CD8-positive, alpha-beta memory T cell (primary cell): Measurements from ENCODE around the gene UNK. TPM values are rescaled to one million over a fixed set of nuclear protein-coding genes. Genes with fewer than 3 reads are reported as not detected.
"Not testable (repeated sequence)": the region's sequence is repeated elsewhere in the genome, so short reads cannot be mapped to it uniquely, and the experiment has no call there.

Experiments used
- CTCF ChIA-PET: fragments of 350-600 bp; sonication (Branson Sonifier 250); formaldehyde crosslinking; loops from one replicate; lab custom pipeline; 2021; ENCODE audit warnings: antibody characterized with exemption; lab: Charles Lee
- POLR2A ChIA-PET: fragments of 350-600 bp; sonication (Branson Sonifier 250); formaldehyde crosslinking; loops from one replicate; lab custom pipeline; 2021; ENCODE audit warnings: antibody characterized with exemption; lab: Charles Lee
- DNase-seq, 5 donors: peaks; one replicate each; pipeline versions ENCODE4 v3.0.0 to v3.0.0-alpha.2; 2020 to 2022; ENCODE audit warnings: mixed read lengths in 1 of 5
- H3K27ac ChIP-seq: one replicate; pipeline ENCODE4 v1.7.0; 2013; ENCODE audit warnings: low read depth, mild to moderate bottlenecking, low read length, moderate library complexity
- H3K27me3 ChIP-seq: 2 replicates; pipeline ENCODE4 v1.7.0; 2013; ENCODE audit warnings: low read length, mild to moderate bottlenecking; ENCODE audit not compliant: insufficient read depth, poor library complexity, severe bottlenecking
- H3K36me3 ChIP-seq: 2 replicates; pipeline ENCODE4 v1.7.0; 2013; ENCODE audit warnings: mild to moderate bottlenecking, low read length, moderate library complexity; ENCODE audit not compliant: insufficient read depth
- H3K4me1 ChIP-seq: 2 replicates; pipeline ENCODE4 v1.7.0; 2013; ENCODE audit warnings: mild to moderate bottlenecking, low read length, moderate library complexity; ENCODE audit not compliant: insufficient read depth
- H3K4me3 ChIP-seq: 2 replicates; pipeline ENCODE4 v1.7.0; 2013; ENCODE audit warnings: mild to moderate bottlenecking, low read length
- H3K9me3 ChIP-seq: 2 replicates; pipeline ENCODE4 v1.7.0; 2013; ENCODE audit warnings: mild to moderate bottlenecking, low read length
- H3K27ac Mint-ChIP-seq, 8 donors: one replicate each; pipeline ENCODE4 v1.8.0; 2020 to 2021; ENCODE audit warnings: mixed read lengths in 8 of 8, mild to moderate bottlenecking in 6 of 8, inconsistent platforms in 3 of 8, moderate library complexity in 3 of 8
- H3K27me3 Mint-ChIP-seq, 2 donors: one replicate each; pipeline ENCODE4 v1.8.0; 2020 to 2021; ENCODE audit warnings: mixed read lengths in 2 of 2, mild to moderate bottlenecking in 1 of 2, moderate library complexity in 1 of 2
- H3K36me3 Mint-ChIP-seq, 3 donors: one replicate each; pipeline ENCODE4 v1.8.0; 2020 to 2021; ENCODE audit warnings: mixed read lengths in 3 of 3, inconsistent platforms in 1 of 3, mild to moderate bottlenecking in 1 of 3
- H3K4me1 Mint-ChIP-seq, 3 donors: one replicate each; pipeline ENCODE4 v1.8.0; 2020 to 2021; ENCODE audit warnings: mixed read lengths in 3 of 3, inconsistent platforms in 1 of 3, mild to moderate bottlenecking in 1 of 3
- H3K4me3 Mint-ChIP-seq, 7 donors: one replicate each; pipeline ENCODE4 v1.8.0; 2020 to 2021; ENCODE audit warnings: mixed read lengths in 7 of 7, mild to moderate bottlenecking in 6 of 7, moderate library complexity in 4 of 7, inconsistent platforms in 2 of 7
- H3K9me3 Mint-ChIP-seq, 5 donors: one replicate each; pipeline ENCODE4 v1.8.0; 2020 to 2022; ENCODE audit warnings: mixed read lengths in 5 of 5, mild to moderate bottlenecking in 3 of 5, moderate library complexity in 2 of 5, inconsistent platforms in 1 of 5
- polyA plus RNA-seq: library from polyadenylated mRNA; unstranded; fragments of 300-500 nt; fragmentation: Illumina TruSeq; gene quantifications from one replicate; pipeline ENCODE4 v1.2.3, GENCODE V29; 2021
- total RNA-seq, 2 experiments: library from RNA; stranded (reverse); gene quantifications; one replicate each; pipeline ENCODE4 v1.2.3, GENCODE V29; 2021

Gene UNK
- total and polyA plus RNA-seq, 3 experiments from 2014 or later = 24.4 to 32.8 (median 29.3) TPM

GRCh38 chr17:75850928-75851692, 66.5 kb downstream of the UNK start:
- ChIA-PET POLR2A (interaction anchor here (0.6 to 0.7 kb wide), 3 partner anchors 64 to 153 kb away, joined by 3 to 4 read pairs (median 3); no protein-coding TSS in a partner anchor), CTCF (interaction anchor here (1.2 kb wide), 1 partner anchor 26 kb away, joined by 3 read pairs; no protein-coding TSS in a partner anchor)
- Histone ChIP-seq H3K4me1 (peaks cover 24% of the 10 kb centered on the region), H3K4me3 (no peak overlapping the region), H3K27ac (no peak overlapping the region), H3K36me3 (peaks cover 37% of the 10 kb centered on the region), H3K27me3 (no peaks in the 10 kb centered on the region), H3K9me3 (no peaks in the 10 kb centered on the region)
- Mint-ChIP-seq H3K27ac (peak overlapping the region in 4 of 8 donors; percentile 12 to 91 (median 30)), H3K27me3 (no peaks in the 10 kb centered on the region), H3K4me1 (peaks cover 17 to 28% (median 22%) of the 10 kb centered on the region in 3 donors), H3K36me3 (peaks cover 3 to 67% (median 9%) of the 10 kb centered on the region in 3 donors), H3K9me3 (no peaks in the 10 kb centered on the region), H3K4me3 (peak overlapping the region in 1 of 7 donors; percentile 53)
- no peak for DNase-seq

GRCh38 chr17:75851693-75851991, 67.0 kb downstream of the UNK start:
- Mint-ChIP-seq H3K4me3 (peak overlapping the region in 1 of 7 donors; percentile 53), H3K36me3 (peaks cover 6 to 62% (median 9%) of the 10 kb centered on the region in 3 donors), H3K27ac (peak overlapping the region in 4 of 8 donors; percentile 11 to 34 (median 18)), H3K4me1 (peaks cover 22 to 34% (median 27%) of the 10 kb centered on the region in 3 donors)
- not testable (repeated sequence) for DNase-seq, H3K9me3 ChIP-seq, H3K27me3 ChIP-seq, H3K27me3 Mint-ChIP-seq, H3K27ac ChIP-seq, H3K4me3 ChIP-seq, H3K9me3 Mint-ChIP-seq
- peaks cover 30% of the 10 kb centered on the region for H3K4me1 ChIP-seq
- POLR2A ChIA-PET = interaction anchor here (0.6 to 0.7 kb wide), 2 partner anchors 65 to 90 kb away, joined by 3 to 4 read pairs; no protein-coding TSS in a partner anchor
- CTCF ChIA-PET = interaction anchor here (1.2 to 4.7 kb wide), 2 partner anchors 26 to 67 kb away, joined by 3 to 32 read pairs; partner anchors contain the start of gene UNK
- H3K36me3 ChIP-seq = peaks cover 37% of the 10 kb centered on the region

DNA sequence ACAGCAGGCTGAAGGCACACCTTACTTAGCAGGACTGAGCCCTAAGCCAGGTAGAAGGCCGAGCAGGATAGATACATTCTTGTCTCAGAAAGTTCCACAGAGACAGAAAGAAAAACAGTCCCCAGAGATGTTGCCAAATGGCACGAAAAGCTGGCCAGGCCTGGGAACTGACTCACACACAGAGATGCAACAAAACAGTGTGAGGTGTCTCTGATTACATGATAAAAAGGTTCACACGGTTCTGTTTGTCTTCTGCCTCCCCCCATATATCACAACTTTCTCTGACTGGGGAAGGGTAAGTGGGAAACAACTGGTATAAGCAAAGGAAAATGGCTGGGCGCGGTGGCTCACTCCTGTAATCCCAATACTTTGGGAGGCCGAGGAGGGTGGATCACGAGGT, 68.8 kb downstream of the UNK start:
- Histone ChIP-seq H3K27me3 (no peaks in the 10 kb centered on the region), H3K4me3 (no peak overlapping the region), H3K36me3 (peaks cover 28% of the 10 kb centered on the region), H3K4me1 (peaks cover 27% of the 10 kb centered on the region), H3K27ac (no peak overlapping the region), H3K9me3 (no peaks in the 10 kb centered on the region)
- Mint-ChIP-seq H3K27ac (peak overlapping the region in 7 of 8 donors; percentile 23 to 82 (median 55)), H3K4me1 (peaks cover 20 to 38% (median 22%) of the 10 kb centered on the region in 3 donors), H3K27me3 (no peaks in the 10 kb centered on the region), H3K4me3 (peak overlapping the region in 5 of 7 donors; percentile 44 to 58 (median 53)), H3K9me3 (no peaks in the 10 kb centered on the region), H3K36me3 (peaks cover 4 to 44% (median 7%) of the 10 kb centered on the region in 3 donors)
- CTCF ChIA-PET = interaction anchor here (0.7 to 4.7 kb wide), 6 partner anchors 9 to 69 kb away, joined by 3 to 38 read pairs (median 17); partner anchors contain the start of genes MRPL38, TRIM65, UNC13D and UNK
- POLR2A ChIA-PET = interaction anchor here (2.1 to 3.6 kb wide), 5 partner anchors 9 to 75 kb away, joined by 12 to 82 read pairs (median 49); partner anchors contain the start of genes TRIM47, UNC13D and UNK
- no peak for DNase-seq

- Histone ChIP-seq H3K27me3 (no peaks in the 10 kb centered on the region), H3K4me3 (peak overlapping the region; percentile 64), H3K9me3 (no peaks in the 10 kb centered on the region), H3K27ac (peak overlapping the region; percentile 89), H3K4me1 (peaks cover 22% of the 10 kb centered on the region), H3K36me3 (peaks cover 22% of the 10 kb centered on the region)
- no peaks in the 10 kb centered on the region for H3K9me3 Mint-ChIP-seq
- H3K36me3 Mint-ChIP-seq = peaks cover 3 to 36% (median 3%) of the 10 kb centered on the region in 3 donors
- no peak overlapping the region for H3K27ac Mint-ChIP-seq
- ChIA-PET CTCF (interaction anchor here (0.7 to 4.7 kb wide), 12 partner anchors 8 to 101 kb away, joined by 3 to 46 read pairs (median 6); partner anchors contain the start of genes MRPL38, TRIM47, TRIM65 and UNC13D), POLR2A (interaction anchor here (0.5 to 3.8 kb wide), 12 partner anchors 9 to 149 kb away, joined by 3 to 82 read pairs (median 12); partner anchors contain the start of genes GALK1, TRIM47, TRIM65 and UNC13D)
- DNase-seq = no peak
- peaks cover 21 to 37% (median 21%) of the 10 kb centered on the region in 3 donors for H3K4me1 Mint-ChIP-seq
- H3K27me3 Mint-ChIP-seq = no peaks in the 10 kb centered on the region
- no peak overlapping the region for H3K4me3 Mint-ChIP-seq
These were observed 69.6 kb downstream of the UNK start for GRCh38 chr17:75854101-75854748.

- Mint-ChIP-seq H3K27ac (no peak overlapping the region), H3K36me3 (peaks cover 3 to 29% (median 3%) of the 10 kb centered on the region in 3 donors), H3K9me3 (no peaks in the 10 kb centered on the region), H3K27me3 (no peaks in the 10 kb centered on the region), H3K4me3 (no peak overlapping the region), H3K4me1 (peaks cover 21 to 37% (median 21%) of the 10 kb centered on the region in 3 donors)
- Histone ChIP-seq H3K36me3 (peaks cover 15% of the 10 kb centered on the region), H3K4me3 (peak overlapping the region; percentile 64), H3K9me3 (no peaks in the 10 kb centered on the region), H3K4me1 (peaks cover 22% of the 10 kb centered on the region), H3K27me3 (no peaks in the 10 kb centered on the region), H3K27ac (peak overlapping the region; percentile 89)
- ChIA-PET CTCF (interaction anchor here (0.9 to 4.7 kb wide), 21 partner anchors 7 to 151 kb away, joined by 3 to 46 read pairs (median 7); partner anchors contain the start of genes GALK1, MRPL38, TRIM47 and TRIM65), POLR2A (interaction anchor here (0.6 to 3.8 kb wide), 19 partner anchors 8 to 678 kb away, joined by 3 to 82 read pairs (median 11); partner anchors contain the start of genes GALK1, TMEM94, TRIM47 and TRIM65)
- no peak for DNase-seq
These were observed 70.3 kb downstream of the UNK start for GRCh38 chr17:75854881-75855309.

- H3K4me3 Mint-ChIP-seq = peak within 1 kb of the TSS in 1 of 7 donors; percentile 92
- H3K27me3 Mint-ChIP-seq = no peaks in the 10 kb centered on the region
- H3K27ac ChIP-seq = peak within 1 kb of the TSS; percentile 89
- no peaks in the 10 kb centered on the region for H3K9me3 Mint-ChIP-seq
- peaks cover 21 to 37% (median 21%) of the 10 kb centered on the region in 3 donors for H3K4me1 Mint-ChIP-seq
- ChIA-PET CTCF (interaction anchor here (0.8 to 4.7 kb wide), 22 partner anchors 7 to 150 kb away, joined by 3 to 46 read pairs (median 7); partner anchors contain the start of genes GALK1, MRPL38, TRIM47 and TRIM65), POLR2A (interaction anchor here (0.6 to 3.8 kb wide), 20 partner anchors 8 to 678 kb away, joined by 3 to 82 read pairs (median 8); partner anchors contain the start of genes GALK1, TMEM94, TRIM47 and TRIM65)
- peaks cover 22% of the 10 kb centered on the region for H3K4me1 ChIP-seq
- peak; percentile 94 to 99 (median 98) for DNase-seq
- no peaks in the 10 kb centered on the region for H3K27me3 ChIP-seq
- H3K9me3 ChIP-seq = no peaks in the 10 kb centered on the region
- peak within 1 kb of the TSS; percentile 91 for H3K4me3 ChIP-seq
- peak within 1 kb of the TSS in 7 of 8 donors; percentile 83 to 93 (median 88) for H3K27ac Mint-ChIP-seq
- peaks cover 12% of the 10 kb centered on the region for H3K36me3 ChIP-seq
- peaks cover 3 to 25% (median 3%) of the 10 kb centered on the region in 3 donors for H3K36me3 Mint-ChIP-seq
These were observed 70.9 kb downstream of the UNK start, which contains the start of gene WBP2 for GRCh38 chr17:75855310-75856061. WBP2 (minus strand) TSS chr17:75855335; CDS start chr17:75855297, 38 bp downstream.
